Esophagus muscularis mucosa (tissue), 4 donors: ENCODE measurements around the gene IFI6.

ENCODE experiments used
- CTCF ChIP-seq, 3 experiments: fragments of 200-600 bp in 2 of 3; fragments of 450-650 bp in 1 of 3; sonication (generic) in 2 of 3; IDR thresholded peaks; one replicate each; pipeline ENCODE4 v1.5.1; 2017 to 2019; ENCODE audit warnings: antibody characterized with exemption in 3 of 3, mild to moderate bottlenecking in 2 of 3, moderate library complexity in 1 of 3
- EP300 ChIP-seq: sonication (generic); formaldehyde crosslinking; IDR thresholded peaks from one replicate; pipeline ENCODE4 v1.6.1; 2017; ENCODE audit warnings: antibody characterized with exemption
- POLR2A ChIP-seq: fragments of 450-650 bp; IDR thresholded peaks from one replicate; pipeline ENCODE4 v1.6.1; 2017; ENCODE audit warnings: antibody characterized with exemption, moderate library complexity, mild to moderate bottlenecking, low read depth

GRCh38 chr1:27648602-27649305, 23.2 kb downstream of the IFI6 start:
- no peak for TF ChIP-seq EP300
- TF ChIP-seq CTCF (IDR thresholded peaks at IDR 0.05): no peak
- no peak for TF ChIP-seq POLR2A
